HG03432 (cell line): Measurements from ENCODE around the gene CKAP2L.

Experiments used
- ATAC-seq: cut with Tn5 transposase; IDR thresholded peaks from one replicate; pipeline ENCODE4 v1.9.1; 2021; ENCODE audit warnings: mild to moderate bottlenecking, moderate library complexity; ENCODE audit not compliant: unreplicated experiment

Gene CKAP2L

GRCh38 chr2:112791693-112792230 lies 27.4 kb upstream of the CKAP2L start:
- ATAC-seq, result no peak

- ATAC-seq, result no peak
Measured at GRCh38 chr2:112791019-112791418, 26.6 kb upstream of the CKAP2L start.

GRCh38 chr2:112790305-112790704 lies 25.9 kb upstream of the CKAP2L start:
- ATAC-seq, result no peak

- ATAC-seq, result no peak
Measured at GRCh38 chr2:112789186-112789585, 24.8 kb upstream of the CKAP2L start.

GRCh38 chr2:112788653-112789052 lies 24.2 kb upstream of the CKAP2L start:
- ATAC-seq, result no peak

GRCh38 chr2:112787729-112788393 lies 23.5 kb upstream of the CKAP2L start:
- ATAC-seq, result no peak

GRCh38 chr2:112787294-112787693 lies 22.9 kb upstream of the CKAP2L start:
- no peak for ATAC-seq

GRCh38 chr2:112784199-112785189 lies 20.1 kb upstream of the CKAP2L start, which contains the start of gene IL1A:
Gene IL1A, minus strand, starts transcription at chr2:112784493. Its CDS starts 723 bp downstream, at chr2:112783770.
- ATAC-seq, result no peak

GRCh38 chr2:112783187-112783714 lies 18.8 kb upstream of the CKAP2L start:
- ATAC-seq, result no peak

- peak; percentile 86 for ATAC-seq
Measured at GRCh38 chr2:112782234-112782799, 17.9 kb upstream of the CKAP2L start.

GRCh38 chr2:112779598-112779997 lies 15.2 kb upstream of the CKAP2L start:
- ATAC-seq, result no peak

GRCh38 chr2:112777036-112777435 lies 12.6 kb upstream of the CKAP2L start:
- no peak for ATAC-seq

GRCh38 chr2:112776113-112776512 lies 11.7 kb upstream of the CKAP2L start:
- ATAC-seq, result no peak

- ATAC-seq, result no peak
Measured at GRCh38 chr2:112774536-112775285, 10.3 kb upstream of the CKAP2L start.

- no peak for ATAC-seq
Measured at GRCh38 chr2:112773556-112773955, 9.1 kb upstream of the CKAP2L start.

- no peak for ATAC-seq
Measured at GRCh38 chr2:112772911-112773475, 8.6 kb upstream of the CKAP2L start.

GRCh38 chr2:112772322-112772721 lies 7.9 kb upstream of the CKAP2L start:
- no peak for ATAC-seq

- no peak for ATAC-seq
Measured at GRCh38 chr2:112768432-112768831, 4.0 kb upstream of the CKAP2L start.

GRCh38 chr2:112767693-112768330 lies 3.4 kb upstream of the CKAP2L start:
- no peak for ATAC-seq
